NCI-H1930 (cell line): ENCODE results near the gene SIPA1L3.

Source experiments
- DNase-seq, 2 experiments: peaks; one replicate each; lab custom pipeline; 2025; lab: John Stamatoyannopoulos, UW

The SIPA1L3 gene

DNA sequence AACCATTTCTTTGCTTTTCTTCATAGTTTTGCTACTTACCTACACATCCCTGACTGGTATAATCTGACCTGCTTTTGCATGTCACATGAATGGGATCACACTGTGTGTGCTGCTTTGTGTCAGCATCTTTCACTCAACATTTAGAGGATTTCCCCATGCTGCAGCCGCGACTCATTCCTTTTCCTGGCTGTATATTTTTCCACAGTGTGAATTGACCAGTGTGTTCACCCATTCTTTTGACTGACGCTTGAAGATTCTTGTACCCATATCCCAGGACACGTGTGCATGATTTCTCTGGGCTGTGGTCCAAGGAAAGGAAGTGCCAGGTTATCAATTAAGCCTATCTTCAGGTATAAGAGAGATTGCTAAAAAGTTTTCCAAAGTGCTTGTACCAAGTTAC is 198.6 kb downstream of the SIPA1L3 start:
- DNase-seq, result no peak

DNA sequence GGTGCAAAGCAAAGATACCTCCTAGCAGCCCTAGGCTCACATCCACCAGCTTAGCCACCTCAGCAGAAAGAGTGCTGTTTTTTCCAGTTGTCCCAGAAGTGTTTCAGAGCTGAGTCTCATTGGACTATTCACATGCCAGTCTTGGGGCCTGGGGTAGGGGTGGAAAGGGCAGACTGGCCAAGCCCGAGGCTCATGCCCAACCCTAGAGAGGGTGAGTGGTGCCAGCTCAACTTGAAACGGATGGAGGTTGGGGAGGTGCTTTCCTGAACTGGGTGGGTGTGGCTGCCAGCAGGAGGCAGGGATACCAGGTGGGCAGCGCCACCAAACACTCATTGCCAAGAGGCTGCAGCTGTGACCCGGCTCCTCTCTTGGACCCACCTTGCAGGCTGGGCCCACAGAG is 200.1 kb downstream of the SIPA1L3 start:
- DNase-seq, result no peak

DNA sequence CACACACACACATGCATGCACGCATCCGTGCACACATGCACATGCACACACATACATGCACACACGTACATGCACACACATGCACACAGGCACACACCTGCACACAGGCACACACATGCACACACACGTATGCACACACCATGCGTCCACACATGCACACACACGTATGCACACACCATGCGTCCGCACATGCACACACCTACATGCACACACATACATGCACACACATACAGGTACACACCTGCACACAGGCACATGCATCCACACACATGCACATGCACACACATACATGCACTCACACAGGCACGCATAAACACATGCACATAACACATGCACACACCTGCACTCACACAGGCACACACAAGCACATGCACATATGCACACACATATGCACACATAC is 204.9 kb downstream of the SIPA1L3 start:
- no peak for DNase-seq

DNA sequence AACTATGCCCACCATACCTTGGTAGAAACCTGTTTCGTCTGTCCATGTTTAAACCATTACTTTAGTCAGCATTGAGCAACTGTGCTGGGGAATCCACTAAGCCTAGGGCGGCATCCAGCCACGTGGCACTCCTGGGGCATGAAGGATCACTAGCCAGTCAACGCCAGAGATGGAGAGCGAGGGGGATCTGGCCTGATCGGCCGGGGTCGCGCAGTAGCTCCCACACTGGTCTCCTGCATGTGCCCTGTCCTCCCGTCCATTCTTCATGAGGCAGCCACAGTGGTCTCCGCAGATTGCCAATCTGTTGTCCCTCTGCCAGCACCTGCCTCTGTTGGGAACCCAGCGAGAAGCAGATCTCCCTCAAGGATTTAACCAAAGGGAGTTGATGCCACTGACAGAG is 207.6 kb downstream of the SIPA1L3 start:
- no peak for DNase-seq

DNA sequence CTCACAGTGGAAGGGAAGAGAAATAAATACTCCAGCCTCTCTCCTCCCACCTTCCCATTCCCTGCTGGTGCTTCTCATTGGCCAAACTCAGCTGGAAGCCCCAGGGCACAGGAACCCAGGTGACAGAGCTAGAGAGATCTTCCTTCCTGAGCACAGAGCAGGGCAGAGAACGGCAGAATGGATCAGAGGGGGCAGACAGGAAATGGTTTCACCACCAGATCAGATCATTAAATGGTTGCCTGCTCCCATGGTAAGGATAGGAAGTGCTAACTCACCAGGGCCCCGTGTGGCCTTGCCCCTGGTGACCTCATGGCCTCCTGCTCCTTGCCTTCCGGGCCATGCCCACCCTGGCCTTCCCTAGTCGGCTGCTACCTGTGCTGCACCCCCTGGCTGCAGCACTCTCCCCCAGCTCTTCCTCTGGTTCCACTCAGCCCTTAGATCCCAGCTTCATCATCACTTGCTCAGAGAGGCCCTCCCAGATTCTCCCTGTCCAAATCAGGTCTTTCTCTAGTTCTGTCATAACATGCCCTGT is 208.3 kb downstream of the SIPA1L3 start:
- DNase-seq, result no peak

DNA sequence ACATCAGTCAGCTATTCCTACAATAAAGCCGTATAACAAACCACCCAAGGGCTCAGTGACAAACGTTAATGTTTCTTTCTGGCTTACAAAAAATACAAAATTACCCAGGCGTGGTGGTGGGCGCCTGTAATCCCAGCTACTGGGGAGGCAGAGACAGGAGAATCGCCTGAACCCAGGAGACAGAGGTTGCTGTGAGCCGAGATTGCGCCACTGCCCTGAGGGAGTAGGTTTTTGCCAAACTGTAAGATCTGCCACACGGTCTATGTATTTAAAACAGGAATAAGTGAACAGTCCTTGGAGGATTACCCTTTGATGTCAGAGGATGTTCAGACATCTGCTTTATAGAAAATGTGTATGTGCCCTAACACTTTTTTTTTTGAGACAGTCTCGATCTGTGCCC is 211.2 kb downstream of the SIPA1L3 start:
- no peak for DNase-seq

DNA sequence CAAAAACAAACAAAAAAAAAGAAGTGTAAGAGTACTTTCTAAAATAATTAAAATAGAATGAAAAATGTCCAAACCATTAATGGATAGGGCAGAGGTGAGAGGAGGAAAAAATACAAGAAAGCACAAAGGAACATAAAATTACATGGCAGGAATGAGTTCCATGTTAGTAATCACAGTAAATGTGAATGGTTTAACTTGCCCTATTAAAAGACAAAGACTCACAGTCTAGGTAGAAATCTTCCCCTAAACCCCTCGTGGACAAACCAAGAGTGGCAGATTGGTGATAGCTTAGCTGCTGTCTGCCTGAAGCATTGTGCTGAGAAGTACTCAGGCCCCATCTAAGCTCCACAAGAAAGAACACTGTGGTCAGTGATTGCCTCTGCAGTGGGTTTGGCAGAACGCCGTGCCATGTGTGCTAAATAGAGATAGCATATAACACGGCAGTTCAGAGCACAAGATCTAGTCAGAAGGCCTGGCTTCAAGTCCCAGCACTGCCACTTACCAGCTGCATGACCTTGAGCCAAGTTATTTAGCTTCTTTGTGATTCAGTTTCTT is 213.5 kb downstream of the SIPA1L3 start:
- DNase-seq, result no peak

DNA sequence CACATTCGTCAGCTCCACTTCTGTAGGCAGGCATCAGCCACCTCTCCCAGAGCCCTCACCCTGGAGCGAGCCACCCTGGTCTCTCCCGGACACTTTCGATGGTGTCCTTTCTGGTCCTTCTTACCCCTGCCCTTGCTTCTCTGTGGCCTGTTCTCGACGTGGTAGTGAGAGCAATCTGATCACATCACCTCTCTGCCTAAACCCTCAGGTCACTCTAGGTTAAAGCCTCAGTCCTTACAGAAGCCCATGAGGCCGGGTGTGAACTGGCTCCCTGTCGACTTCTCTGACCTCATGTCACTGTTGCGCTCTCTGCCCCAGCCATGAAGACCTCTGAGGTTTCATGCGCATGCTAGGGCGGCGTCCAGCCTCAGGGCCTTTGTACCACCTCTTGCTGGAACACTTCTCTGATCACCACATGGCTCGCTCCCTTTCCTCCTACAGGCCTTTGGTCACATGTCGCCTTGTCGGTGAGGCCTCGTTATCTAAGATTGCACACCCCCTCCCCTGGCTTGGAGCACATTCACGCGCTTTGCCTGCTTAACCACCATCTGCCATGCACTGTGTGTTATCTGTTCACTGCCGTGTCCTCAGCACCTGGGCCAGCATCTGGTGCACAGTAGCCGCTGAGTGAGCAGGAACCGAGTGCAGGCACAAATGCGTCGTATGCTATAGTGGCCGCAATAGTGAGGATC is 215.5 kb downstream of the SIPA1L3 start:
- no peak for DNase-seq

DNA sequence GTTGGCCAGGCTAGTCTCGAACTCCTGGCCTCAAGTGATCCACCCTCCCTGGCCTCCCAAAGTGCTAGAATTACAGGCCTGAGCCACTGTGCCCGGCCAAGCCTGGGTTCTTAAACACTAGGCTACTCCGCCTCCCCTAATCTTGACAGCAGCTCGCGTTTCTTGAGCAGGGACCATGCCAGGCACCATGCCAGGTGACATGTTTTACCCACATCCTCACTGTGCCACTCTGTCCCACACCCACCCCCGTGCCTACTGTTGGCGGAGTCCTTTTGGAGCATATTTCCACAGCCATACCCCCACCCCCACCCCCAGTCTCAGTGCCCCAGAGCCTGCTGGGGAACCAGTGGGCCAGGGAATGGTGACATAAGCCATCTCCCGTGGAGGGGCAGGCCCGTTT is 218.2 kb downstream of the SIPA1L3 start:
- DNase-seq, result no peak

DNA sequence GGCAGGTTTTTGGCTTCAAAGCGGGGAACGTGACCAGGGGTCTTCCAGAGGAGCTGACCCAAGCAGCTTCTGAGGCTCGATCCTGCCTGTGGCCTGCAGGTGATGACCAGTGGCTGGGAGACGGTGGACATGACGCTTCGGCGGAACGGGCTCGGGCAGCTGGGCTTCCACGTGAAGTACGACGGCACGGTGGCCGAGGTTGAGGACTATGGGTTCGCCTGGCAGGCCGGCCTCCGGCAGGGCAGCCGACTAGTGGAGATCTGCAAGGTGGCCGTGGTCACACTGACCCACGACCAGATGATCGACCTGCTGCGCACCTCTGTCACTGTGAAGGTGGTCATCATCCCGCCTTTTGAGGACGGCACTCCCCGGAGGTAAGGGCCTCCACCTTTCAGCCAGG is 223.4 kb downstream of the SIPA1L3 start:
- DNase-seq, result no peak

DNA sequence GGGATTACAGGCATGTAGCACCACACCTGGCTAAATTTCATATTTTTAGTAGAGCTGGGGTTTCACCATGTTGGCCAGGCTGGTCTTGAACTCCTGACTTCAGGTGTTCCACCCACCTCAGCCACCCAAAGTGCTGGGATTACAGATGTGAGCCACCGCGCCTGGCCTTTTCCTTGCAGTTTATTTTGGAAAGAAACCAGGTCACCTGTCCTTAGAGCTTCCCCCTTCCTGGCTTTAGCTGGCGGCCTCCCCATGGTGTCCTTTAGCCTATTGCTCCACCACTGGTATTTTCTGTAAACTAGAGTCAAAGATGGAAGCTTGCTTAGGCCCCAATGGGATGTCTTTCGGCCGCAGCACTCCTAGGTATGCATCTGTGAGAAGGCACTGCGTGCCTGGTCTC is 225.8 kb downstream of the SIPA1L3 start:
- DNase-seq, result no peak

DNA sequence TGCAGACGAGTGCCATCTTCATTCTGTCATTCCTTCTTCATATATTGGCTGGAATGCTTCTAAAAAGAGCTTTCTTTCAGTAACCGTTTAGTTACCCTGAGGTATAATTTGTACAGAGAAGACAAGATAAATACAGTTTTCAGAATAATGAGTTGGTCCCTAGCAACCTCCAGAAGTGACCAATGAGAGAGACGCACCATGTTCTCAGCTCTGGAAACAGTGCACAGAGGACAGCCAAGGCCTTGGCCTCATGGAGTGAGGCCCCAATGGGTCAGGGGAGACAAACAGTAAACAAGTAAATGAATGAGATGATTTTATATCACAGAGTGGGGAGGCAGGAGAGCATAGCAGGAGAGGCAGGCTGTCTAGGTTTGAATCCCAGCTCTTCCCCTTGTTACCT is 226.3 kb downstream of the SIPA1L3 start:
- no peak for DNase-seq

DNA sequence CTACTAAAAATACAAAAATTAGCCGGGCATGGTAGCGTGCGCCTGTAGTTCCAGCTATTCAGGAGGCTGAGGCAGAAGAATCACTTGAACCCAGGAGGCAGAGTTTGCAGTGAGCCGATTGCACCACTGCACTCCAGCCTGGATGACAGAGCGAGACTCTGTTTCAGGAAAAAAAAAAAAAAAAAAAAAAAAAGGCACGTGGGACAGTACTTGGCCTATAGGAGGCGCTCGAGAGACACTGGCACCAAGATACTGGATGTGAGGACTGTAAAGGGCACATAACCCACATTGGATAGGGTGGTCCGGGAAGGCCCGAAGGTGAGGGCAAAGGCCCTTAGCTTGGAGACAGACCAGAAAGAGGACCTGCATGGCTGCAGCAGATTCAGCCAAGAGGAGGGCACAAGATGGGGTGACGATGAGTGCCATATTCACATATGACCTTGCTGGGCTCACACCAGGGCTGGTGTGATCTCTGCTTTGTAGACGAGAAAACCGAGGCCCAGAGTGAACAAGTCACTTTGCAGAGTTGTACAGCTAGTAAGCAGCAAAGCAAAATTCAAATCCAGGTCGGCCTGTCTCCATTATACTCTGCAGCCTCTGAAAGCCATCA is 227.6 kb downstream of the SIPA1L3 start:
- peak in 1 of 2 experiments; percentile 27 for DNase-seq

DNA sequence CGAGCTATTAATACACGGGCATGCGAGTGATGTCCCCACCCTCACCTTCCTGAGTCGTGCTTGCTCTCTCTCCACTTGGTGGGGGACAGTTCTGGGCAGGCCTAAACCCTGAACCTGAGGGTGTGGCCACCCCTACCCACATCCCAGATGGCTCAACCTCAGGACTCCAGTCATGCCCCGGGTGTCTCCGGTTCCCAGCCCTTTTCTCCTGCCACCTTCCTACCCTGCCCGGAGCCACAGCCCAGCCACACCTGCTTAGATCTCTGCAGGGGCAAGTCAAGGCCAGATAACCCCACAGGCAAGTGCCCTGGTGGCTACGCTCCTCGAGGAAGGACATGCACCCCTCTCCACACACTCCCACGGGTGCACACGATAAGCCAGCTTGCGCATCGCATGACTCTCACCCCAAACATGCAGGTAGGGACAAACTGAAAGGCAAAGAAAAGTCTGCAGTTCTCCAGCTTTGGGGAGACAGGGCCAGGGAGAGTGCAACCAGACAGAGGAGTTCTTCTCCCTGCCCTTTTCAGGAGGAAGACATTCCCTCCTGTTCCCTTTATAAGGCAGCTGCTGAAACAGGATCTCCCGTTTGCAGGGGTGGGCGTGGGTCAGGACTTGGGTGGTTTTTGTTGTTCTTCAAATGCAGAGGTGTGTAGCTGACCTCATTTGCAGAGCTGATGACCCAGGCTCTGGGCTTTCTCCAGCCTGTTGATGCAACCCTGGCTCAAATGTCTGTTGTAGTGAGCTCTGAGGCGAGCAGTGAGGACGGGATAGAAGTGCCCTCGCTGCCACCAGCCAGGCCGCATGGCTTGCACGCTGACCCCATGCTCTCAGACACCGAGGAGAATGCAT is 228.4 kb downstream of the SIPA1L3 start:
- no peak for DNase-seq

DNA sequence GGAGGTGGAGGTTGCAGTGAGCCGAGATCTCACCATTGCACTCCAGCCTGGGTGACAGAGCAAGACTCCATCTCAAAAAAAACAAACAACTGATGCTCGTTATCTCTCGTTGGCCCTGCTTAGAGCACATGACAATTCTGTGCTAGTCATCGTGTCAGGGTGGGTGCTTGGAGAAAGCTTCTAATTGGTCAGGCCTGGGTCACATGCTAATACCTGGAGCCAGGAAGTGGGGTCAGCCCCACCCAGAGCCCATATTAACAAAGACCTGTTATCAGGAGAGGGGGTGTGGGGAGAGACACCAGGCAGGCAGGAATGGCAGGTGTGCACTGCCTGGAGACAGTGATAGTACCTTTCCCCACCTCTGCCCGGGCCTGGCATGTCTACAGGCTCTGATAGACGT is 232.1 kb downstream of the SIPA1L3 start:
- DNase-seq, result no peak

DNA sequence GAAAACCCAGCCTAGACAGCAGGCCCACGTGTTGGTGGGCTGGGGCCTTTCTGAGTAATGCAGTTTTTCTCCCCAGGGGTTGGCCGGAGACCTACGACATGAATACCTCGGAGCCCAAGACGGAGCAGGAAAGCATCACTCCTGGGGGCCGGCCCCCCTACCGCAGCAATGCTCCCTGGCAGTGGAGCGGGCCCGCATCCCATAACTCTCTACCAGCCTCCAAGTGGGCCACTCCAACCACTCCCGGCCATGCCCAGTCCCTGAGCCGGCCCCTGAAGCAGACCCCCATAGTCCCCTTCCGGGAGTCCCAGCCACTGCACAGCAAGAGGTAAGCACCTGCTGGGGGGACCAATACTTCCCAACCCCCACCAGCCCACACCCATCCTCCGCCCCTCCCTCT is 234.1 kb downstream of the SIPA1L3 start:
- no peak for DNase-seq

DNA sequence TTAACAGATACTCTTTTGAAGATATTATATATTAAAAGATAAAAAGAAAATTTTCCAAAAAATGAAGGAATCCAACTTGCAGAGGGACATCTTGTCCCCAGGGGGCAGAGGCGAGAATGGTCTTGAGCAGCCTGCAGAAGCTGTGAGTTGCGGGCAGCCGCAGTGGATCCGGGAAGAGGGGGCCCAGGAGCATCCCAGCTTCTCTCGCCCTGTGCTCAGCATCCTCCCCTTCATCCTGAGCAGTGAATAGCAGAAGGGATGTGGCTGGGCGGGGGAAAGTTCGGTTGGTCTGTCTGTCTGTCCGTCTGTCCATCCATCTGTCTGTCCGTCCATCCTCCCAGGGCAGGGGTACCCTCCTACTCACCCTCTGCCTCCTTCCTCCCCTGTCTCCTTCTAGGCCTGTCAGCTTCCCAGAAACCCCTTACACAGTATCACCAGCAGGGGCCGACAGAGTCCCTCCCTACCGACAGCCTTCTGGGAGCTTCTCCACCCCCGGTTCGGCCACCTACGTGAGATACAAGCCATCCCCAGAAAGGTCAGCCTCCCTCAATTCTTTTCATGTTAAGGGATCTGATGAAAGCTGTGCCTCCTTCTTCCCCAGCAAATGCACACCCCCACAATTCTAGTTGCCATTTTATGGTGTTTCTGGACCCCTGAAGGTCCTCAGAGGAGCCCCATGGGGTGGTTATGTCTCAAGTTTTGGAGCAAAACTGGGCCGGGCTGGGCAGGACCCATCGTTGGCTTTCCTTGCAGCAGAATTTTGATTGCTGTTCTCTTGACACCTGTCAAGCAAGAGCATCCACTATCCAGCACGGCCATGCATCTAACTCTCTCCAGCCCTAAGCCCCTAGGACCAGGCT is 235.4 kb downstream of the SIPA1L3 start:
- DNase-seq, result peak; percentile 31 to 37

DNA sequence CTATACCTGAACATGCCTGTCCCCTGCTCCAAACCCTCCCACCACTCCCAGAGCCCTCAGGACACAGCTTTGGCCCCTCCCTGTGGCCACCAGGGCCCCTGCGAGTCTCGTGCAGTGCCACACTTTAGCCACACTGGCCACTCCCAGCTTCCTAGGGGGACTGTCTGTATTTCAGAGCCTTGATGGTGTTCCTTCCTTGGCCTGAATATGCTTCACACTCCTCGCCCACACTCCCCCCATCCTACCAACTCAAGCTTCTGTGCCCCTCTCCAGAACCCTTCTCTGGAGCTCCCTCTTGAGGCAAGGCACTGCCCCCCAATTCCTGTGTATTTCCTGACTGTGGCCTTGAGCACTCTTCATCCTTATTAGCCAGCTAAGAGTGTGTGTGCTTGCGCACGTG is 236.8 kb downstream of the SIPA1L3 start:
- no peak for DNase-seq

DNA sequence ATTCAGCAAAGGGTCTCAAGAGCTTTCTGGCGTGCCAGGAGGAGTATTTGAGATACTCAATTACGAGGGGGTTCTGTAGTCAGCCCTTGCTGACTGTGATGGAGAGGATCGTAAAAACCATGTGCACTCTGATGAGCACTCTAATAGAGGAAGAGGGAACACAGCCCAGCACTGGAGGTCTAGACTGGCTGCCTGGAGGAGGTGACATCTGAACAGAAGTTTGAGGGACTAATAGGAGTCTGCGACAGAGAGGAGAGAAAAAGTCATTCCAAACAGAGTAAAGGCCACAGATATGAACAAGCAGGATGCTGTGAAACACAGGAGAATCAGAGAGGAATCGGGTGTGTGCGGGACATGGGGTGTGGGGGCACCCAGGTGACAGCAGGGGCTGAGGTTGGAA is 237.7 kb downstream of the SIPA1L3 start:
- no peak for DNase-seq

DNA sequence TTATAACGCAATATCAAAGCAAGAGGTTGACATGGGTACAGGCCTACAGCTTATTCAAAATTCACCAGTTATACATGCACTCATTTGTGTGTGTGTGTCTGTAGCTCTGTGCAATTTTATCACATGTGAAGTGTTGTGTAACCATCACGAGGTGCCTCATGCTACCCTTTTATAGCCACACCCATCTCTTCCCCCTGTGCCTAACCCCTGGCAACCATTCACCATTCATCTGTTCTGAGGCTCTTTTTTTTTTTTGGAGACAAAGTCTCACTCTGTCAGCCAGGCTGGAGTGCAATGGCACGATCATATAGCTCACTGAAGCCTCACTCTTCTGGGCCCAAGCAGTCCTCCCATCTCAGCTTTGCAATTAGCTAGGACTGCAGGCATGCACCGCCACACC is 238.6 kb downstream of the SIPA1L3 start:
- no peak for DNase-seq

DNA sequence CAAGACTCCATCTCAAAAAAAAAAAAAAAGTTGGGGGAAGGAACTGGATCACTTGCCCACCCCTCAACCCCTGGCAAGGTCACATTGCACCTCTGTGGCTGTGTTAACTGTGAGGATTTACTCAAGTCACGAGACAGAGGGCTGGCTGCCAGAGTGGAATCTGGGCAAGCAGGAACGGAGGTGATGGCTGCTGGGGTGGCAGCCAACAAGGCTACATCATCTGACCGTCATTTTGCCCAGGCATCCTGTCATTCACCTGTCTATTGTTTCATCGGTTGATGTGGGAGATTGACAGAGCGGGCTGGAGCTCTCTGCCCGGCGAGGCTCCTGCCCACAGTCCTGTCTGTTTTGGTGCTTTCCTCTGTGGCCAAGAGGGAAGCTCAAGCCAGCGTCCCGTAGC is 241.3 kb downstream of the SIPA1L3 start:
- DNase-seq, result no peak

DNA sequence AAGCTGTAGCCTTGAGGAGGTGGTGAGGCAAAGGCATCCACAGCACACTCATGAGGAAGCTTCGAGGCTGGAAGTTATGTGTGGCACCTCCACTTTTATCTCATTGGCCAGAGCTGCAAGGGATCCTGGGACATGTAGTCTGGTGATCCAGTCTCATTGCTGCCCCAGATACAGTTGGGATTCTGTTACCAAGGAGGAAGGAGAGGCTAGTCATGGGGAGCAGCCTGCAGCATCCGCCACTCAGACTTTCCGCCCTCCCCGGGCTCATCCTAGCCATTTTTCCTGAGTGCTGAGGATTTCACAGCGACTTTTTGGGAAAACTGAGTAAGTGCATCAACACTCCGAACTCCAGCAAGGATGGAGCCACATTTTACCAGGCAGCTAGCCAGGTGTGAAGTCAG is 242.7 kb downstream of the SIPA1L3 start:
- DNase-seq, result no peak
